Rectal smooth muscle tissue (tissue), 1 donor: ENCODE data around the gene HOXA11.

ENCODE experiments used
- H3K27ac ChIP-seq: one replicate; pipeline ENCODE4 v1.7.0; 2013; ENCODE audit warnings: low read depth, low read length, inconsistent platforms
- H3K27me3 ChIP-seq: one replicate; pipeline ENCODE4 v1.7.0; 2013; ENCODE audit warnings: low read length; ENCODE audit not compliant: control insufficient read depth, insufficient read depth
- H3K36me3 ChIP-seq: one replicate; pipeline ENCODE4 v1.7.0; 2013; ENCODE audit warnings: low read length; ENCODE audit not compliant: control insufficient read depth, insufficient read depth
- H3K4me1 ChIP-seq: one replicate; pipeline ENCODE4 v1.7.0; 2013; ENCODE audit warnings: low read length; ENCODE audit not compliant: control insufficient read depth, insufficient read depth
- H3K4me3 ChIP-seq: one replicate; pipeline ENCODE4 v1.7.0; 2013; ENCODE audit warnings: low read length
- H3K9ac ChIP-seq: one replicate; pipeline ENCODE4 v1.7.0; 2013; ENCODE audit warnings: low read length

HOXA11 gene

DNA sequence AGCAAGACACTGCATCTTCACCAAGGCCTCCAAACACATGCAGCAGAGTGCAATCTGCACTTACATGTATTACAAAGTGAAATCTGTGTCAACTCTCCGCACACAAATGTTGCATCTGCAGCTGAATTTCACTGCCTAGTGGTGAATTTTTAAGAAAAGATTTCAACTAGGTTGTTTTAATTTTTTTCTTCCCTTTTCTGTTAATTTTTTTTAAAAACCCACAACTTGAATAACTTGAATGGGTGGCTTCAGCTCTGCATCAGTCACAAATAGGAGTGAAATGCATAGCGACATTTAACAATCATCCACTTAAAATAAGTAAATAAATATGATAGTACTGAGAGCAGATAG lies 8.9 kb upstream of the HOXA11 start:
- Histone ChIP-seq H3K4me1 (peaks cover 8% of the 10 kb centered on the region), H3K4me3 (peak overlapping the region; percentile 71), H3K27ac (peak overlapping the region; percentile 89), H3K9ac (peak overlapping the region; percentile 45), H3K27me3 (peaks cover 12% of the 10 kb centered on the region), H3K36me3 (no peaks in the 10 kb centered on the region)

DNA sequence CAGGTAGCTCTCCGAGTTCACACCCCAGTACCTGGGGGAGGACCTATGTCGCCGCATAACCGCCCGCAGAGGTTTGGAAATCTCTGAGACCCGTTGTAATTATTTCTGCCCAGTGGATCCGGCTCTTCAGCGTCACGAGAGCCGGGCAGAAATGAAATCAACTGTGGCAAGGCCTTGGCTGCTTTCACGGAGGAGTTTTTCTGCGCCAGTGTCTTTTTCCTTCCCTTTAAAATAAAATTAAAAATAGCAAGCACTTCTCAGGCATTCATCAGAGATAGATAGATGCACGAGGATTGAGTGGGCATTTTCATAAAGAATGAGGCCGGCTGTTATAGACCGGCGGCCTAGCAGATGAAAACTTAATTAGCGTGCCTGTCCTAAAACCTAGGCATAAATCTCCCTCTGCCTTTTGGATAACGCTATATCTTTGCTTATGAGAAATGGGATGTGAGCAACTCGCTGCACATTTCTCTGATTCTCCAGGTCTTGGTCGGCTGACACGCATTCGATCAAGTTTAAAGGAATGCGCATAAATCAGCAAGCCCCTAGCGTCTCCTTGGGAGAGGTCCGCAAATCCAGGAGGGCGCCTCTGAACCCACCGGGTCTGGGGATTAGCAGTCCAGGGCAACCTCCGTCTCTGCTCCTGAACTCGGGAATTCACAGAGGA lies 8.4 kb upstream of the HOXA11 start:
- no peaks in the 10 kb centered on the region for H3K36me3 ChIP-seq
- H3K4me1 ChIP-seq = peaks cover 8% of the 10 kb centered on the region
- peak overlapping the region; percentile 71 for H3K4me3 ChIP-seq
- peaks cover 11% of the 10 kb centered on the region for H3K27me3 ChIP-seq
- H3K9ac ChIP-seq = peak overlapping the region; percentile 45
- peak overlapping the region; percentile 89 for H3K27ac ChIP-seq

GRCh38 chr7:27192546-27193334 lies 7.7 kb upstream of the HOXA11 start:
- Histone ChIP-seq H3K36me3 (no peaks in the 10 kb centered on the region), H3K9ac (peak overlapping the region; percentile 24), H3K4me3 (peak overlapping the region; percentile 71), H3K27me3 (peaks cover 6% of the 10 kb centered on the region), H3K4me1 (peaks cover 8% of the 10 kb centered on the region), H3K27ac (peak overlapping the region; percentile 89)

DNA sequence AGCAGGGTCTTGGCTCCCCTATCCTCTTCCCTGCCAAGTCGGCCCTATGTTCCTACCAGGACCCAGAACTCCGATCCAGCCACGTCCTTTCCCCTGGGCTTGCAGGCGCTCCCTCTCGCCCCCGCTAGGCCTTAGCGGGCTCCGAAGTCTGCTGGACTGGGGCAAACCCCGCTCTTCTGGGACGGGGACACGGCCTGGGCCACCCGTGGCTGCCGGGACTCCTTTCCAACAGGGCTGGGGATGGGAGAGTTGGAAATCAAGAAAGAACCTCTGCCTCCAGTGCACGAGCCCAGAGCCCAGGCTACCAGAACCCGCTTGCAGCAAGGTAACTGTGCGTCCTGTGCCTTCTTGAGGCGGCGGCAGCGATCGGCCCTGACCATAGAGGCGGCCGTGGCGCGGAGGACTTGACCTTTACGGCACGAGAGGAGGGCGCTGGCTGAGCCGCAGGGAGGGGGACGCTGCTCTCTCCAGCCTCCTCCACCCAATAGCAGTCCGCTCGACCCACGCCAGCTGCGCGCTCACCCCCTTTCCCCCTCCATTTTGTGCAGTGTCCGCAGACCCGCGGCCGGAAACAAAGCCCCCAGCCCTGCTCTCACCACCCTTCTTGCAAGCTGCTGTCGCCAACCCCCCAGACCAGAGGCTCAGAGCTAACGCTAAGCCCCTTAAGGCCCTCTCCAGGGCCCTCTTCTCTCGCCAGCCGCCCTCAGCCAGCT lies 7.0 kb upstream of the HOXA11 start:
- peak overlapping the region; percentile 71 for H3K4me3 ChIP-seq
- no peaks in the 10 kb centered on the region for H3K36me3 ChIP-seq
- H3K27me3 ChIP-seq = peaks cover 4% of the 10 kb centered on the region
- H3K4me1 ChIP-seq = peaks cover 8% of the 10 kb centered on the region
- H3K9ac ChIP-seq = peak overlapping the region; percentile 76
- peak overlapping the region; percentile 89 for H3K27ac ChIP-seq

GRCh38 chr7:27191161-27191731 lies 6.2 kb upstream of the HOXA11 start:
- H3K36me3 ChIP-seq = no peaks in the 10 kb centered on the region
- peaks cover 4% of the 10 kb centered on the region for H3K27me3 ChIP-seq
- H3K27ac ChIP-seq = peak overlapping the region; percentile 89
- peak overlapping the region; percentile 71 for H3K4me3 ChIP-seq
- H3K9ac ChIP-seq = peak overlapping the region; percentile 76
- peaks cover 8% of the 10 kb centered on the region for H3K4me1 ChIP-seq

DNA sequence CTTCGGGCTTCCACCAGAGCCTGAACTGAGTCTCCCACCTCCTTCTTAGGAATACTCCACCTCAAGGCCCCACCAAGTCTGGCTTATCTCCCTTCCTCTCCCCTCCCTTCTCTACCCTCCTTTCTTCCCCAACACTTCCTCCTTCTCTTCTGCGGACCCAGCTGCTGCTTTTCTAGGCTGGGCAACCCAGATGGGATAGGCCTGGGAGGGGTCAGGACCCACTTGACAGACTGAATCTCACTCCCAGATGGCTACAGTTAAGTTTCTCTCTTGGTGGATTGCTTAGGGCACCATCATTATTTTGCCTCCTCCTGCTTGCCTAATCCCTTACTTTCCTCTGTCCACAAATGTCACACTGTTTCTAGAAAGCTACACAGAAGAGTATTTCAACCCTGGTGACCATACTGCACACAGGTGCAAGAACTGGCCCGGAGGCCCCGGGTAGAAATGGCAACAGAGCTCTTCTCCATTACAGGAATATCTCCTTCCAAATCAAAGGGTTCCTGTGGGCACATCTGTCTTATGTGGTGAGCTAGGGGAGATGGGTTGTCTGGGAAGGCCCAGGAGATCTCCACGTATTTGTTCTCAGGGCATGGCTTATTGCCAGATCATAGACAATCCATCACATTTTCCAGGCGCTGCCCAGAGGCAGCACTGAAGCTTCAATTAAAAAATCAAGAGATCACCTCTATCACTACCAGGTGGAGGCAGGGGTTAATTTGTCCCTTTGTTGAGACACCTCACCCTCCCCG lies 5.1 kb upstream of the HOXA11 start:
- peak overlapping the region; percentile 89 for H3K27ac ChIP-seq
- peaks cover 4% of the 10 kb centered on the region for H3K27me3 ChIP-seq
- H3K36me3 ChIP-seq = no peaks in the 10 kb centered on the region
- H3K9ac ChIP-seq = peak overlapping the region; percentile 6
- peaks cover 8% of the 10 kb centered on the region for H3K4me1 ChIP-seq
- peak overlapping the region; percentile 60 for H3K4me3 ChIP-seq

- Histone ChIP-seq H3K4me1 (peaks cover 8% of the 10 kb centered on the region), H3K4me3 (peak overlapping the region; percentile 60), H3K27ac (peak overlapping the region; percentile 89), H3K36me3 (no peaks in the 10 kb centered on the region), H3K27me3 (peaks cover 8% of the 10 kb centered on the region), H3K9ac (peak overlapping the region; percentile 6)
Observed at GRCh38 chr7:27189295-27189996, 4.4 kb upstream of the HOXA11 start.

DNA sequence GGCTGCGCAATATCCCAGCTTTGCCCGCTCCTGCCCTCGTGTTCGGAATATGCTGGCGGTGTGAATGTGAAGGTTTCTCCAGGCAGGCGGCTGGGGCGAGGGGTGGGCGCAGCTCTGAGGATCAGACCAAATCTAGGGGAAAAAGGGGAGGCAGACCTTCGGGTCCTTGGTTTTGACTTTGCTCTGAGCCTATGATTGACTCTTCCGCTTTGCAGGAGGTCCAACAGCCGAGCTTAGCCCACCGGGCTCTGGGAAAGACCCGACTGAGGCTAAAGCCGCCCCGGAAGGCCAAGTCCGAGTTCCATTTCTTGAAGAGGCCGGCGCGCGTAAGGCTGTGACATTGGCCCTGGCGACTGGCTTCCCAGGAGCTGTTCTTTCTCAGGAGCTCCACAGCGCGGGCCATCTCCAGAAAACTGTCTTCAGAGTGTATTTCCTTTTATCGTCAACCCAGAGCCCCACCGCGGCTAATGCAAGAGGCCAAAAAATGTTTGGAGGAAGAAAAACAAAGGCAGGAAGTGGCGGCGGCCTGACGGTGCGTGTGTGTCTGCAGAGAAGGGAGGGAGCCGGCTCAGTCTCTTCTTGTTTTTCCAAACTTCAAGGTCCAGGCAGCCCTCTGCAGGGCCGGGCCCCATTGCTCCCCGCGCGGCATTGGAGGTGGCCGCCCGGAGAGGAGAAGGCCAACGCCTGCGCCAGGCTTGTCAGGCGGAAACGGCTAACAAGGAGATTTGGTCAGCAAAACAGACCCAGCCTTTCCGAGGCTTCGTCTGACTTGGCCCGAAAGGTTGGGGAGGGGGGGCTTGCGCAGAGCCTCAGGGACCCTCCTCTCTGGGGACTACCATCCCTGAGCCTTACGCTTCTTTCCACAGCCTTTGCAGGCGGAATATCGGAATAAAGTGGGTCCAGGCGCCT lies 3.6 kb upstream of the HOXA11 start:
- Histone ChIP-seq H3K4me3 (peak overlapping the region; percentile 60), H3K9ac (peak overlapping the region; percentile 2), H3K4me1 (peaks cover 8% of the 10 kb centered on the region), H3K36me3 (no peaks in the 10 kb centered on the region), H3K27me3 (peaks cover 8% of the 10 kb centered on the region), H3K27ac (peak overlapping the region; percentile 89)

DNA sequence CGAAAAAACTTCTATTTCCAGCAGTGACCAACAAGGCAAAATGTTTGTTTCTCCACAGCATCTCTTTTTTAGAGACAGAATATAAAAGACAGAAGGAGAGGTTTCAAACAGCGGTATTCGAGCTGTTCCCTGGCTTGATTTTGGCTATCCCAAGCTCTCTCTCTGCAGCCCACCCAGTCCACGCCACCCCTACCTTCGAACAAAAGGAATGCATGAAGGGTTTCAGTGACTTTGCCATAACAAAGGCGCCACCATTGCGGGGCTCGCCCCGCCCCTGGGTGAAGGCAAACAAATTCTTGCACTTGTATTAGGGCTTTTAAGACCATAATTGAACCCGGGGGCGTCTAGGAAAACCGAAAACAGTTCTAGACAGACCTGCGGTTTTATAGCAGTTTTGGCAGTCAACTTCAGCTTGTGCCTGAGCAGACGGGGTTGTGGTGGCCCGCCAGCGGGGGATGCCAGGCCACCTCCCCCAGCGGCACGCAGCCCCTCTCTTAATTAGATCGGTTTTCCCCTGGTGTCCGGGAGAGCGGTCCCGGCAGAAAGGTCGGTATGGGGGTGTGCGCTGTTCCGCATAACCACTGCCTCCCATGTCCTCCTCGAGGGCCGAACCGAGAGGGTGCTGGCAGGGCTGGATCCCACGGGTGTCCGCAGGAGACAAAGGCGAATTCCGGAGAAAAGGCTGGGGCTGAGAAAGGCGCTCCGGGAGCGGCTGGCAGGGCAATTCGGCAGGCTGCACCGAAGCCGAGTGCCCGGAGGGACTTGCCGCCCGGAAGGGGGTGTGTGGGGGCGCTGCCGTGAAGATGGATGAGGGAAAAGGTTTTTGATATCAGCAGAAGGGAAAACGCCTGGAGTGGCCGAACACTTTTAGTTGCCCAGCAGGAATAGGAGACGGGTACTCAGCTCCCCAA lies 2.7 kb upstream of the HOXA11 start:
- Histone ChIP-seq H3K4me3 (peak overlapping the region; percentile 60), H3K4me1 (peaks cover 8% of the 10 kb centered on the region), H3K36me3 (no peaks in the 10 kb centered on the region), H3K27ac (peak overlapping the region; percentile 89), H3K9ac (peak overlapping the region; percentile 2), H3K27me3 (peaks cover 8% of the 10 kb centered on the region)
